ENCODE results near the gene AFTPH.
A peak's percentile ranks its signal among the peaks of the same experiment; 100 is the strongest.

DNA sequence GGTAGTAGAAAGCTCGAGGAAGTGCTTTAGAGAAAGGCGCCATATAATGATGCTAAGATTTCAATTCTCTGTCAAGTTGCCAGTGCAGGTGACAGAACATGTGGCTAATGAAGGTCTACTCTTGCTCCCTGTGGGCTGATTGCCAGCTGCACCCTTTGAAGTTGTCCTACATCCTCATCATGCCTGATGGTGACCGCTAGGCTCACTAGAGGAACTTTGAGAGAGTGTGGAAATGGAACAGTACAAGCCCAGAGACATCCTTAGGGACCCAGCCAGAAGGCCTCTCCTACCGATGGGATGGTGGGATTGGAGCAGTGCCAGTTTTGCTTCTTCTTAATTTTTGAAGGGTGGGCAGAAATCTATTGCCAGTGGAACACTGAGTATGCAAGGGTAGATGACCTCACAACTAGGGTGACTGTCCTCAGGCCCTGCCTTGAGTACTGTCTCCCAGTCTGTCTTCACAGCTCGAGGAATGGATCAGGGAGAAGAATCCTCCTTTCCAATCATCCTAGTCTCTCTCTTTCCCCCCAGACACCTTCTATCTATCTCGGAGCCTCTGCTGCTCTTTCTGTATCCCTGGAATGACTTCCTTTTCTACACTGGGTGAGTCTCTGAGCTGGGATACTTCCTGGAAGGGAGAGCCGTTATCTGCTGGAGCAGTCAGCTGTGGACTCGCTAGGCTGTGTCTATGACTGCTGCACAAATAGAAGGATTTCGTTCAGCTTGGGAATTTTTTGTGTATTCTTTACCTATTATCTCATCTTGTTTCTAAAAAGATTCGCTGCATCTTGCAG lies 36.7 kb upstream of the AFTPH start:
- TF ChIP-seq, protein P1, sequence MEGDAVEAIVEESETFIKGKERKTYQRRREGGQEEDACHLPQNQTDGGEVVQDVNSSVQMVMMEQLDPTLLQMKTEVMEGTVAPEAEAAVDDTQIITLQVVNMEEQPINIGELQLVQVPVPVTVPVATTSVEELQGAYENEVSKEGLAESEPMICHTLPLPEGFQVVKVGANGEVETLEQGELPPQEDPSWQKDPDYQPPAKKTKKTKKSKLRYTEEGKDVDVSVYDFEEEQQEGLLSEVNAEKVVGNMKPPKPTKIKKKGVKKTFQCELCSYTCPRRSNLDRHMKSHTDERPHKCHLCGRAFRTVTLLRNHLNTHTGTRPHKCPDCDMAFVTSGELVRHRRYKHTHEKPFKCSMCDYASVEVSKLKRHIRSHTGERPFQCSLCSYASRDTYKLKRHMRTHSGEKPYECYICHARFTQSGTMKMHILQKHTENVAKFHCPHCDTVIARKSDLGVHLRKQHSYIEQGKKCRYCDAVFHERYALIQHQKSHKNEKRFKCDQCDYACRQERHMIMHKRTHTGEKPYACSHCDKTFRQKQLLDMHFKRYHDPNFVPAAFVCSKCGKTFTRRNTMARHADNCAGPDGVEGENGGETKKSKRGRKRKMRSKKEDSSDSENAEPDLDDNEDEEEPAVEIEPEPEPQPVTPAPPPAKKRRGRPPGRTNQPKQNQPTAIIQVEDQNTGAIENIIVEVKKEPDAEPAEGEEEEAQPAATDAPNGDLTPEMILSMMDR (IDR thresholded peaks at IDR 0.05) = no peak
- TF ChIP-seq POLR2AphosphoS5 (IDR thresholded peaks at IDR 0.05; ENCODE audit: low read depth, low read length) (no peak), SIN3A (IDR thresholded peaks at IDR 0.05; ENCODE audit: borderline replicate concordance, insufficient read depth, low read depth, low read length) (no peak), TCF7L2 (IDR thresholded peaks at IDR 0.05; ENCODE audit: low read depth, low read length) (peak; percentile 75)
- TF ChIP-seq, protein P2, sequence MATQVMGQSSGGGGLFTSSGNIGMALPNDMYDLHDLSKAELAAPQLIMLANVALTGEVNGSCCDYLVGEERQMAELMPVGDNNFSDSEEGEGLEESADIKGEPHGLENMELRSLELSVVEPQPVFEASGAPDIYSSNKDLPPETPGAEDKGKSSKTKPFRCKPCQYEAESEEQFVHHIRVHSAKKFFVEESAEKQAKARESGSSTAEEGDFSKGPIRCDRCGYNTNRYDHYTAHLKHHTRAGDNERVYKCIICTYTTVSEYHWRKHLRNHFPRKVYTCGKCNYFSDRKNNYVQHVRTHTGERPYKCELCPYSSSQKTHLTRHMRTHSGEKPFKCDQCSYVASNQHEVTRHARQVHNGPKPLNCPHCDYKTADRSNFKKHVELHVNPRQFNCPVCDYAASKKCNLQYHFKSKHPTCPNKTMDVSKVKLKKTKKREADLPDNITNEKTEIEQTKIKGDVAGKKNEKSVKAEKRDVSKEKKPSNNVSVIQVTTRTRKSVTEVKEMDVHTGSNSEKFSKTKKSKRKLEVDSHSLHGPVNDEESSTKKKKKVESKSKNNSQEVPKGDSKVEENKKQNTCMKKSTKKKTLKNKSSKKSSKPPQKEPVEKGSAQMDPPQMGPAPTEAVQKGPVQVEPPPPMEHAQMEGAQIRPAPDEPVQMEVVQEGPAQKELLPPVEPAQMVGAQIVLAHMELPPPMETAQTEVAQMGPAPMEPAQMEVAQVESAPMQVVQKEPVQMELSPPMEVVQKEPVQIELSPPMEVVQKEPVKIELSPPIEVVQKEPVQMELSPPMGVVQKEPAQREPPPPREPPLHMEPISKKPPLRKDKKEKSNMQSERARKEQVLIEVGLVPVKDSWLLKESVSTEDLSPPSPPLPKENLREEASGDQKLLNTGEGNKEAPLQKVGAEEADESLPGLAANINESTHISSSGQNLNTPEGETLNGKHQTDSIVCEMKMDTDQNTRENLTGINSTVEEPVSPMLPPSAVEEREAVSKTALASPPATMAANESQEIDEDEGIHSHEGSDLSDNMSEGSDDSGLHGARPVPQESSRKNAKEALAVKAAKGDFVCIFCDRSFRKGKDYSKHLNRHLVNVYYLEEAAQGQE (IDR thresholded peaks at IDR 0.05; ENCODE audit: insufficient read depth in 1 of 2, low read depth in 2 of 2, low read length in 1 of 2) = no peak
